Neutrophil (primary cell): Measurements from ENCODE around the gene RAET1G.

Source experiments
- H3K27ac ChIP-seq: fragments of 200-600 bp; sonication (generic); 2 replicates; pipeline ENCODE4 v1.5.1; 2016; ENCODE audit warnings: mild to moderate bottlenecking, moderate library complexity
- H3K27me3 ChIP-seq: fragments of 200-600 bp; sonication (generic); 2 replicates; pipeline ENCODE4 v1.6.0; 2016; ENCODE audit warnings: mild to moderate bottlenecking
- H3K36me3 ChIP-seq: fragments of 200-600 bp; sonication (generic); 2 replicates; pipeline ENCODE4 v1.5.1; 2017
- H3K4me1 ChIP-seq, 2 experiments: fragments of 200-600 bp in 1 of 2; sonication (generic) in 1 of 2; 1 replicate in 1 of 2; 2 replicates in 1 of 2; pipeline versions ENCODE4 v1.5.1 to v1.6.1; 2013 to 2016; ENCODE audit warnings: low read depth in 1 of 2, low read length in 1 of 2, mild to moderate bottlenecking in 1 of 2, moderate library complexity in 1 of 2; ENCODE audit not compliant: control insufficient read depth in 1 of 2, insufficient read depth in 1 of 2
- H3K4me3 ChIP-seq, 2 experiments: fragments of 200-600 bp in 1 of 2; sonication (generic) in 1 of 2; 1 replicate in 1 of 2; 2 replicates in 1 of 2; pipeline ENCODE4 v1.5.1; 2013 to 2016; ENCODE audit warnings: low read depth in 1 of 2, low read length in 1 of 2, mild to moderate bottlenecking in 1 of 2, moderate library complexity in 1 of 2
- H3K9me3 ChIP-seq: fragments of 200-600 bp; sonication (generic); 2 replicates; pipeline ENCODE4 v1.5.1; 2016
- CTCF ChIP-seq: fragments of 200-600 bp; sonication (generic); IDR thresholded peaks from 2 replicates; pipeline ENCODE4 v1.5.1; 2016; ENCODE audit warnings: antibody characterized with exemption

RAET1G gene

GRCh38 chr6:149888659-149889058 lies 34.3 kb downstream of the RAET1G start:
- TF ChIP-seq CTCF: no peak
- H3K36me3 ChIP-seq: no peaks in the 10 kb centered on the region
- no peak overlapping the region for H3K27ac ChIP-seq
- H3K27me3 ChIP-seq: peaks cover 21% of the 10 kb centered on the region
- no peaks in the 10 kb centered on the region for H3K9me3 ChIP-seq
- H3K4me3 ChIP-seq: no peak overlapping the region
- no peaks in the 10 kb centered on the region for H3K4me1 ChIP-seq

GRCh38 chr6:149888093-149888492 lies 34.8 kb downstream of the RAET1G start:
- Histone ChIP-seq H3K27ac (no peak overlapping the region), H3K4me1 (no peaks in the 10 kb centered on the region), H3K36me3 (no peaks in the 10 kb centered on the region), H3K27me3 (peaks cover 27% of the 10 kb centered on the region), H3K9me3 (no peaks in the 10 kb centered on the region), H3K4me3 (no peak overlapping the region)
- TF ChIP-seq CTCF: no peak

GRCh38 chr6:149887343-149887742 lies 35.6 kb downstream of the RAET1G start:
- Histone ChIP-seq H3K27me3 (peaks cover 27% of the 10 kb centered on the region), H3K9me3 (no peaks in the 10 kb centered on the region), H3K27ac (no peak overlapping the region), H3K4me1 (no peaks in the 10 kb centered on the region), H3K36me3 (no peaks in the 10 kb centered on the region), H3K4me3 (no peak overlapping the region)
- TF ChIP-seq CTCF: no peak

GRCh38 chr6:149885888-149886287 lies 37.0 kb downstream of the RAET1G start:
- Histone ChIP-seq H3K27me3 (peaks cover 37% of the 10 kb centered on the region), H3K36me3 (no peaks in the 10 kb centered on the region), H3K9me3 (no peaks in the 10 kb centered on the region), H3K4me1 (no peaks in the 10 kb centered on the region), H3K27ac (no peak overlapping the region), H3K4me3 (no peak overlapping the region)
- TF ChIP-seq CTCF: no peak

GRCh38 chr6:149884617-149885016 lies 38.3 kb downstream of the RAET1G start:
- Histone ChIP-seq H3K9me3 (no peaks in the 10 kb centered on the region), H3K27ac (no peak overlapping the region), H3K36me3 (no peaks in the 10 kb centered on the region), H3K4me1 (no peaks in the 10 kb centered on the region), H3K4me3 (no peak overlapping the region), H3K27me3 (peaks cover 47% of the 10 kb centered on the region)
- TF ChIP-seq CTCF: no peak

- H3K36me3 ChIP-seq: no peaks in the 10 kb centered on the region
- H3K4me1 ChIP-seq: no peaks in the 10 kb centered on the region
- TF ChIP-seq CTCF: no peak
- no peaks in the 10 kb centered on the region for H3K9me3 ChIP-seq
- no peak overlapping the region for H3K4me3 ChIP-seq
- peaks cover 47% of the 10 kb centered on the region for H3K27me3 ChIP-seq
- no peak overlapping the region for H3K27ac ChIP-seq
Observed at GRCh38 chr6:149884215-149884614, 38.7 kb downstream of the RAET1G start.
